Measurements from ENCODE around the gene TRMT10A.
"Not testable (repeated sequence)": the region's sequence is repeated elsewhere in the genome, so short reads cannot be mapped to it uniquely, and the experiment has no call there.

Gene TRMT10A

GRCh38 chr4:99540277-99540939, 23.4 kb downstream of the TRMT10A start:
- no peak for DNase-seq

- DNase-seq = no peak
Measured at GRCh38 chr4:99537674-99538073, 26.2 kb downstream of the TRMT10A start.

GRCh38 chr4:99536848-99537247, 27.0 kb downstream of the TRMT10A start:
- no peak for DNase-seq

- no peak for DNase-seq
Measured at GRCh38 chr4:99536271-99536670, 27.6 kb downstream of the TRMT10A start.

GRCh38 chr4:99534699-99535098, 29.1 kb downstream of the TRMT10A start:
- not testable (repeated sequence) for DNase-seq

DNA sequence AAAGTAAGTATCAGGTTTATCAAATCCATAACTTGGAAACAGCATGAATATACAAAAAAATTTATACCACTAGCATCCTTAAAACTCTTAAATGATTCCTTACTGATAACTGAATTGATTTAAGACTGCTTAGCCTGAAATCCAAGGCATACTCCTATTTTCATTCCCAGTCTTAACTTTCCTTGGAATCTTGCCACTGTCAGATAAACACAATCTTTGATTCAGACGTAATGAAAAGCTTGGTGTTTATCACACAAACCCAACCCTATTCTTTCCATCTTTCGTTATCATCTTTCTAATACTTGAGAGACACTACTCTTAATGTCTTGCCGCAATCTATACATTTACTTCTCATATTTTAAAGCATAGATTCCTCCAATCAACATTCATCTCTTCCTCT, 33.9 kb downstream of the TRMT10A start:
- no peak for DNase-seq

DNA sequence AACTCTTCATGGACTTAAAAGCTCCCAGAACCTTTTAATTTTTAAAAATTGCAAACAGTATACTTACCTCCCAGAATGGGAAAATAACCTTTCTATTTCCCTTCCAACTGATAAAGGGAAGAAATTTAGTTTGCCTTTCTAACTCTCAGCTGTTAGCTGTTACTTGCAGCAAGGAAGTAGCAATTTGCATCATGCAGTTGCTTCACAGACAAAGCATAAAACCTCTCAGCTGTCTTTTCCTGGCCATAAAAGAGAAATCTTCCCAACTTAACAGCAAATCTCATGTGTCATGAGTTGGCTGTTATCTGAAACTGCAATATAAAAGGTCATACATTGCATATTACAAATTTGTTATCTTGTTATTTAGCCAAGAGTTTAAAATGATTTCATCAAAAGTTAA, 34.6 kb downstream of the TRMT10A start:
- no peak for DNase-seq

DNA sequence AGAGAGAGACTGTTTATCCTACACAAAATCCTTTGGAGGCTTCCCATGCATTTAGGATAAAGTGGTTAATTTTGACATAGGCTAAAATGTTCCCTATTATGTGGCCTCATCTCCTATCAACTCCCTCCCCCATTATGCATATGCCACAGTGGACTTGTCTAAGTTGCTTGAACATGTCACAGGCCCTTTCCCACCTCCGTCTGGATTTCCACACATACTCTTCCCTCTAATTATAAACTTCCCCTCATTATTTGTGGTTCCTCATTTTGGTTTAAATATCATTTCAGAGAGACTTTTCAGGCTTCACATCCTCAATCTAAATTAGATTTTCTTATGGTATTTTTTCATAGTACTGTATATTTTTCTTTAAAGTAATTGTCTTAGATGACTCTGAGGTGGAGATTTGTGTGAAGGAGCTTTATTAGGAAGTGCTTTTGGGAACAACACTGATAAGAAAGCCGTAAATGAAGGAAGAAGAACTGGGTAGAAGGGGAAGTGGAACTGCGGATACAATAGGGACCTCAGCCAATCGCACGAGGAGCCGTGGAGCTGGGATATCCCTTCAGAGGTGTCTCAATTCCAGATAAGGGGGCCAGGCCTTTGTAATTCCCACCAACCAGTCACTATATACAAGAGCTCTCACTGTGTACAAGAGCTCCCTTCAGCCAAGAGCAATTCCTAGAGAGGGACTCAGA, 45.1 kb downstream of the TRMT10A start:
- no peak for DNase-seq

DNA sequence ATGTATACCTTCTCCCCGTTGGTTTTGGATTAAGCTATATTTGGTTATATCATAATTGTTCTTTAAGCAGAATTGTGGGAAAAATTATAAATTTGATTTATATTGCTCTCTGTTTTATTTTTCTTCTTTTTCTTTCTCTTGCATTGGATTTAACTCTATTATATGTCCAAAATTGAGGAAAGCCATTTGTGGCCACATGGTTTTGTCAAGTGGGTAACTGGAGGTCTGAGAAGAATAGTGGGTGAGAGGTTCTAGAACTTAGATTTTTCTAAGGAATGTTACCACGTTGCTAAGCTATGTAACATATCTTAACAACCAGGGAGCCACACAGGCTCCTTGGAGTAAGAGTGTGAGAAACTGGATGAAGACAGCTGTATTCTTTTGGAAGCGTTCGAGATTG, 53.1 kb downstream of the TRMT10A start, which contains the start of gene C4orf17:
C4orf17 (plus strand) TSS at position 301 of the 400 bp plus-strand sequence. CDS start 2,061 bp downstream, outside the sequence.
- no peak for DNase-seq

DNA sequence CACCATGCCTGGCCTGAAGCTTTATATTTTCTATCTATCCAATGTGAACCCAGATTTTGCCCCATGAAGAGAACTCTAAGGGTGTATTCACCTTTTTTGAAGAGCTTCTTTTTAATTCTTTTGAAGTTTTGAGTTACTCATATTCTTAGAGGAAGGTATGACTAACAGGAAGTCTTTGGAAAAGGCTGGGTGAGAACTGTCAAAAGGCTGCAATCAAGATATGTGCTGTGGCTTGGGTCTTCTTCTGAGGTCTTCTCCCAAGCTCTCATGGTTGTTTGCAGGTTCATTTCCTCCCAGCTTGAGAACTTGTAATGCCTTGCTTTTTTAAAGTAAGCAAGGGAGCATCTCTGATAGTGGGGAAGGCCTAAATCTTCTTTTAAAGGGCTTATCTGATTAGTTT, 56.1 kb downstream of the TRMT10A start:
- no peak for DNase-seq

DNA sequence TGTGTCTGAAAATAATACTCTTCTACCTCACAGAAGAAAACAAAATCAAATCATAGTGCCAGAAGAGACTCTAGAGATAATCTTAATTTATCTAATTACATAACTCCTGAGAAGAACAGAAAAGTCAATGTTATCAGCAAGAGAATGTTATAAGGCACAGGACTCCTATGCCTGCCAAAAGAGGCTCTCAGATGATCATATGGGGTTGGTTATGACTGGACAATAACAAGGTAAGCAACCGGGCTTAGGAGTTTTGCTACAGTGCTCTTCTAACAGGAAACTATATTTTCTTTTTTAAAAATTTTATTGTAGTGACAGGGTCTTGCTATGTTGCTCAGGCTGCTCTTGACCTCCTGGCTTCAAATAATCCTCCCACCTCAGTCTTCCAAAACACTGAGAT, 56.5 kb downstream of the TRMT10A start:
- no peak for DNase-seq

DNA sequence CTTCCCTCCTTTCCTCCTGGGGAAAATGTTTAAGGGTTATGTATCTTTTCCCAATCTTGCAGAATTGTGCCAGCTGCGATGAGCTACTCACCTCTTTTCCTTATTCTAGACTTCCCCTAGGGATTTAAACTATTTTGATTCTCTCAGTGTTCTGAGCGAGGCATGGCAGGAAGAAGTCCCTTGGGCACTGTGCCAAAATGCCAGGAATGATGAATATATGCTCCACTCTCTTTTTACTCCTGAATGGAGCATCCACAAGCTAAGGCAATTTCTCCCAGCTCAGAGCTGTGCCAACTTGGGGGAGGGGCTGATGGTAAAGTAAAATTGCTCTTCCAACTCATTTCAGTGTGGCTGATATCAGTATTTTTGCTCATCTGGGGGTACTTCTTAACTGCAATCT, 57.1 kb downstream of the TRMT10A start:
- no peak for DNase-seq

DNA sequence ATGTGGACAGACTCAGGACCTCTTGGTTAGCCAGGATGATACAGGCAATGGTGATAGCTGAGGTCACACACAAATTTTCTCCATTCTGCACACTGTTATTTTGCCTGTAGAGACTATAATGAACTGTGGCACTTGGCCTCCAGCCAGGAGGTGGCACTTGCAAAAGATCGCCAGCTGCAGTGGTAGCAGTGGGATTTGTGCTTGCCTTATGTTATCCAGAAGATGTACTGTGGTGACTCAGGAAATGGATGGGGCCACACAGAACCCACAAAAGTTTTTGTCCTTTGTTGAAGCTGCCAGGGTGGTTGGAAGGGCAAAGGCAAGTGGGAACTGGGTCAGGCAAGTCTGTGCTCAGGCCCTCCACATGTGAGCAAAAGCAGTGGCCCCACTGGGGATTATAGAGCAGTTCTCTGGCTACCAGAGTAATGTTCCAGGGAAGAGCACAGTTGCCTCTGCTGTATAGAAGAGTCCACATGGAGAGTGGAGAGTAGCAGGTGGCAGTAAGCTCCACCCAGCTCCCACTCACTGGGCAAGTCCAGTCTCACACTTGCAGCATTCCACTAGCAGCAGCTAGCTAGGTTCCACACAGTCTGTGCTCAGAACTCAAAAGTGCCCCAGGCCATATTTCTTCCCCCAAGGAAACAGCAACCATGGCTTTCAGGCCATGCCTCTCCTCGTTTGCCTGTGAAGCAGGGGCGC, 58.9 kb downstream of the TRMT10A start:
- DNase-seq = no peak
